Measurements from ENCODE around the gene MARCHF10. TPM values are rescaled to one million over a fixed set of nuclear protein-coding genes. Genes with fewer than 3 reads are reported as not detected.

The MARCHF10 gene
- polyA plus RNA-seq, 4 donors, result 0.54 to 1.2 (median 0.95) TPM

GRCh38 chr17:62757500-62757951 lies 50.6 kb downstream of the MARCHF10 start:
- DNase-seq (ENCODE audit: low read depth in 4 of 4, low spot score in 3 of 4), result no peak

- no peak for DNase-seq (ENCODE audit: low read depth in 4 of 4, low spot score in 3 of 4)
Observed at GRCh38 chr17:62756198-62756597, 51.9 kb downstream of the MARCHF10 start.

GRCh38 chr17:62755141-62755851 lies 52.8 kb downstream of the MARCHF10 start:
- no peak for DNase-seq (ENCODE audit: low read depth in 4 of 4, low spot score in 3 of 4)

GRCh38 chr17:62754631-62755030 lies 53.5 kb downstream of the MARCHF10 start:
- no peak for DNase-seq (ENCODE audit: low read depth in 4 of 4, low spot score in 3 of 4)

GRCh38 chr17:62753562-62753961 lies 54.6 kb downstream of the MARCHF10 start:
- no peak for DNase-seq (ENCODE audit: low read depth in 4 of 4, low spot score in 3 of 4)

- DNase-seq (ENCODE audit: low read depth in 4 of 4, low spot score in 3 of 4), result no peak
Observed at GRCh38 chr17:62751060-62751691, 56.9 kb downstream of the MARCHF10 start.

GRCh38 chr17:62750631-62751051 lies 57.5 kb downstream of the MARCHF10 start:
- DNase-seq (ENCODE audit: low read depth in 4 of 4, low spot score in 3 of 4), result no peak

- no peak for DNase-seq (ENCODE audit: low read depth in 4 of 4, low spot score in 3 of 4)
Observed at GRCh38 chr17:62749926-62750325, 58.2 kb downstream of the MARCHF10 start.

GRCh38 chr17:62746941-62747340 lies 61.2 kb downstream of the MARCHF10 start:
- no peak for DNase-seq (ENCODE audit: low read depth in 4 of 4, low spot score in 3 of 4)

GRCh38 chr17:62745806-62746205 lies 62.3 kb downstream of the MARCHF10 start:
- DNase-seq (ENCODE audit: low read depth in 4 of 4, low spot score in 3 of 4), result no peak

GRCh38 chr17:62744259-62744658 lies 63.9 kb downstream of the MARCHF10 start:
- DNase-seq (ENCODE audit: low read depth in 4 of 4, low spot score in 3 of 4), result no peak

- no peak for DNase-seq (ENCODE audit: low read depth in 4 of 4, low spot score in 3 of 4)
Observed at GRCh38 chr17:62741290-62741689, 66.8 kb downstream of the MARCHF10 start.

- DNase-seq (ENCODE audit: low read depth in 4 of 4, low spot score in 3 of 4), result no peak
Observed at GRCh38 chr17:62739645-62740388, 68.3 kb downstream of the MARCHF10 start.

- no peak for DNase-seq (ENCODE audit: low read depth in 4 of 4, low spot score in 3 of 4)
Observed at GRCh38 chr17:62738281-62738680, 69.8 kb downstream of the MARCHF10 start.

GRCh38 chr17:62737513-62737912 lies 70.6 kb downstream of the MARCHF10 start:
- no peak for DNase-seq (ENCODE audit: low read depth in 4 of 4, low spot score in 3 of 4)

GRCh38 chr17:62735044-62735651 lies 73.0 kb downstream of the MARCHF10 start:
- DNase-seq (ENCODE audit: low read depth in 4 of 4, low spot score in 3 of 4), result no peak

GRCh38 chr17:62732125-62732524 lies 76.0 kb downstream of the MARCHF10 start:
- DNase-seq (ENCODE audit: low read depth in 4 of 4, low spot score in 3 of 4), result no peak

GRCh38 chr17:62727916-62728672 lies 80.0 kb downstream of the MARCHF10 start:
- DNase-seq (ENCODE audit: low read depth in 4 of 4, low spot score in 3 of 4), result no peak

- DNase-seq (ENCODE audit: low read depth in 4 of 4, low spot score in 3 of 4), result no peak
Observed at GRCh38 chr17:62725791-62726249, 82.3 kb downstream of the MARCHF10 start.
